Keratinocyte (primary cell): Measurements from ENCODE around the gene HOMER2. TPM values are rescaled to one million over a fixed set of nuclear protein-coding genes. Genes with fewer than 3 reads are reported as not detected.

Source experiments
- DNase-seq: peaks from one replicate; pipeline ENCODE4 v3.0.0-alpha.2; 2011; ENCODE audit warnings: low read depth, missing footprints, low spot score
- FAIRE-seq: peaks from 2 replicates; lab custom pipeline; 2011; peaks lifted over from hg19 to GRCh38; lab: Jason Lieb, UNC
- H2AFZ ChIP-seq: 2 replicates; pipeline ENCODE4 v1.6.0; 2012; ENCODE audit warnings: low read length, control low read depth, inconsistent platforms; ENCODE audit not compliant: control insufficient read depth
- H3K27ac ChIP-seq: 2 replicates; pipeline ENCODE4 v1.5.1; 2011; ENCODE audit warnings: low read length; ENCODE audit not compliant: control insufficient read depth, insufficient read depth
- H3K27me3 ChIP-seq: 3 replicates; pipeline ENCODE4 v1.6.0; 2011; ENCODE audit warnings: low read length; ENCODE audit not compliant: control insufficient read depth, insufficient read depth; ENCODE audit errors: extremely low read depth
- H3K36me3 ChIP-seq, 2 experiments: 2 replicates in 1 of 2; 3 replicates in 1 of 2; pipeline ENCODE4 v1.5.1; 2011; ENCODE audit warnings: low read length in 2 of 2, mild to moderate bottlenecking in 1 of 2; ENCODE audit not compliant: control insufficient read depth in 2 of 2, insufficient read depth in 2 of 2; ENCODE audit errors: extremely low read depth in 1 of 2
- H3K4me1 ChIP-seq: 3 replicates; pipeline ENCODE4 v1.5.1; 2011; ENCODE audit warnings: low read length; ENCODE audit not compliant: control insufficient read depth, insufficient read depth; ENCODE audit errors: extremely low read depth
- H3K4me2 ChIP-seq: 3 replicates; pipeline ENCODE4 v1.6.0; 2011; ENCODE audit warnings: low read depth, low read length; ENCODE audit not compliant: control insufficient read depth, insufficient read depth; ENCODE audit errors: extremely low read depth
- H3K4me3 ChIP-seq, 3 experiments: fragments of 200-600 bp in 1 of 3; sonication (generic) in 1 of 3; 2 replicates in 2 of 3; 3 replicates in 1 of 3; pipeline ENCODE4 v1.5.1; 2011 to 2016; ENCODE audit warnings: low read length in 3 of 3, mild to moderate bottlenecking in 3 of 3, control low read depth in 2 of 3, inconsistent platforms in 1 of 3, low read depth in 1 of 3, mixed read lengths in 1 of 3, mixed run types in 1 of 3, moderate library complexity in 1 of 3; ENCODE audit not compliant: control insufficient read depth in 2 of 3, insufficient read depth in 2 of 3; ENCODE audit errors: extremely low read depth in 1 of 3
- H3K79me2 ChIP-seq: 2 replicates; pipeline ENCODE4 v1.6.0; 2012; ENCODE audit warnings: low read length; ENCODE audit not compliant: control insufficient read depth, insufficient read depth
- H3K9ac ChIP-seq: 3 replicates; pipeline ENCODE4 v1.6.0; 2011; ENCODE audit warnings: low read length; ENCODE audit not compliant: control insufficient read depth, insufficient read depth; ENCODE audit errors: extremely low read depth
- H3K9me1 ChIP-seq: 3 replicates; pipeline ENCODE4 v1.6.0; 2011; ENCODE audit warnings: low read length; ENCODE audit not compliant: control insufficient read depth, insufficient read depth; ENCODE audit errors: extremely low read depth
- H3K9me3 ChIP-seq: 2 replicates; pipeline ENCODE4 v1.5.1; 2012; ENCODE audit warnings: low read depth, low read length; ENCODE audit not compliant: control insufficient read depth
- H4K20me1 ChIP-seq: 3 replicates; pipeline ENCODE4 v1.6.0; 2011; ENCODE audit warnings: low read length; ENCODE audit not compliant: control insufficient read depth, insufficient read depth; ENCODE audit errors: extremely low read depth
- CTCF ChIP-seq, 3 experiments: IDR thresholded peaks in 1 of 3; conservative IDR thresholded peaks in 1 of 3; optimal IDR thresholded peaks in 1 of 3; 2 replicates in 2 of 3; 3 replicates in 1 of 3; pipeline versions ENCODE3 to v1.5.1; 2011; ENCODE audit warnings: low read length in 3 of 3, mild to moderate bottlenecking in 3 of 3, moderate library complexity in 2 of 3, control low read depth in 1 of 3, inconsistent platforms in 1 of 3; ENCODE audit not compliant: insufficient read depth in 2 of 3; ENCODE audit errors: extremely low read depth in 1 of 3
- EZH2 ChIP-seq: IDR thresholded peaks from one replicate; pipeline ENCODE4 v1.6.1; 2012; ENCODE audit warnings: inconsistent platforms, mild to moderate bottlenecking, low read length, moderate library complexity
- dilution Hi-C: fragments of 300-500 bp; cut with MboI; formaldehyde crosslinking; loops from one replicate; pipeline ENCODE4 v1.7.0; 2020; ENCODE audit warnings: low sequenced_read_pairs; ENCODE audit not compliant: extremely low pct_ligation_motif_present
- polyA plus RNA-seq, 5 experiments: library from polyadenylated mRNA; depleted of rRNA in 3 of 5; stranded (reverse) in 3 of 5; stranded (forward) in 1 of 5; unstranded in 1 of 5; fragments of >200 nt; gene quantifications; 1 replicate in 1 of 5; 2 replicates in 3 of 5; 3 replicates in 1 of 5; pipeline versions ENCODE4 v1.2.1 to v1.2.3, GENCODE V29; 2011 to 2012; ENCODE audit warnings: missing spikeins in 2 of 5, low read depth in 1 of 5, low replicate concordance in 1 of 5

Gene HOMER2
- polyA plus RNA-seq, 1 donor (not counting 4 experiments of a cell fraction or from before 2014, with no cell fraction given): 12.4 TPM

- H3K9me3 ChIP-seq: no peaks in the 10 kb centered on the region
- H3K27ac ChIP-seq: peak within 1 kb of the TSS; percentile 92
- H3K27me3 ChIP-seq: no peaks in the 10 kb centered on the region
- dilution Hi-C loops: no loop called here
- peak; percentile 97 for DNase-seq
- no peak for TF ChIP-seq CTCF (optimal IDR thresholded peaks at IDR 0.05 in 1 of 3, IDR thresholded peaks at IDR 0.05 in 1 of 3, conservative IDR thresholded peaks at IDR 0.05 in 1 of 3; ENCODE audit: extremely low read depth in 1 of 3, insufficient read depth in 2 of 3, low read length in 3 of 3)
- TF ChIP-seq EZH2: no peak
- H4K20me1 ChIP-seq: no peaks in the 10 kb centered on the region
- H3K36me3 ChIP-seq: peaks cover 4 to 9% of the 10 kb centered on the region in 2 experiments
- peak within 1 kb of the TSS; percentile 94 to 98 (median 97) for H3K4me3 ChIP-seq
- H3K4me1 ChIP-seq: peaks cover 8% of the 10 kb centered on the region
- H3K9ac ChIP-seq: peak within 1 kb of the TSS; percentile 97
- peak within 1 kb of the TSS; percentile 90 for H3K4me2 ChIP-seq
- peak; percentile 73 for FAIRE-seq
- no peaks in the 10 kb centered on the region for H3K9me1 ChIP-seq
- H3K79me2 ChIP-seq: peaks cover 43% of the 10 kb centered on the region
- H2AFZ ChIP-seq: peak within 1 kb of the TSS; percentile 87
Observed at GRCh38 chr15:82809308-82810060, 143.0 kb downstream of the HOMER2 start, which contains the start of gene WHAMM. WHAMM (plus strand) TSS chr15:82809628; CDS start chr15:82809727, 99 bp downstream.

- peaks cover 15% of the 10 kb centered on the region for H3K4me1 ChIP-seq
- H3K9me3 ChIP-seq: no peaks in the 10 kb centered on the region
- H3K79me2 ChIP-seq: peaks cover 35% of the 10 kb centered on the region
- TF ChIP-seq CTCF (optimal IDR thresholded peaks at IDR 0.05 in 1 of 3, IDR thresholded peaks at IDR 0.05 in 1 of 3, conservative IDR thresholded peaks at IDR 0.05 in 1 of 3; ENCODE audit: extremely low read depth in 1 of 3, insufficient read depth in 2 of 3, low read length in 3 of 3): no peak
- TF ChIP-seq EZH2: no peak
- no peak overlapping the region for H3K9ac ChIP-seq
- H3K9me1 ChIP-seq: no peaks in the 10 kb centered on the region
- no peaks in the 10 kb centered on the region for H3K27me3 ChIP-seq
- peak overlapping the region in 1 of 3 experiments; percentile 98 for H3K4me3 ChIP-seq
- FAIRE-seq (no peak), DNase-seq (no peak)
- H3K27ac ChIP-seq: peak overlapping the region; percentile 92
- H3K36me3 ChIP-seq: peaks cover under 1 to 3% of the 10 kb centered on the region in 2 experiments
- H4K20me1 ChIP-seq: no peaks in the 10 kb centered on the region
- dilution Hi-C loops: no loop called here
- peak overlapping the region; percentile 90 for H3K4me2 ChIP-seq
- peak overlapping the region; percentile 46 for H2AFZ ChIP-seq
Observed at GRCh38 chr15:82808634-82809041, 143.9 kb downstream of the HOMER2 start.
